Calu3 (cell line): ENCODE results near the gene RERE. TPM values are rescaled to one million over a fixed set of nuclear protein-coding genes. Genes with fewer than 3 reads are reported as not detected.

Experiments used
- BruUV-seq: library from RNA; stranded (reverse); fragments of 400-500 nt; replicated peaks from 2 replicates; lab custom pipeline; 2021; lab: Mats Ljungman, UMichigan
- CTCF ChIA-PET: fragments of 300-600 bp; sonication (Branson Sonifier 250); formaldehyde crosslinking; loops from one replicate; lab custom pipeline; 2022; ENCODE audit warnings: antibody characterized with exemption; lab: Charles Lee
- DNase-seq: peaks from one replicate; pipeline ENCODE4 v3.0.0; 2022
- H3K27ac Mint-ChIP-seq: one replicate; pipeline ENCODE4 v1.8.0; 2022; ENCODE audit warnings: mixed read lengths; ENCODE audit not compliant: unreplicated experiment
- H3K27me3 Mint-ChIP-seq: one replicate; pipeline ENCODE4 v1.8.0; 2022; ENCODE audit warnings: mixed read lengths; ENCODE audit not compliant: unreplicated experiment
- H3K36me3 Mint-ChIP-seq: one replicate; pipeline ENCODE4 v1.8.0; 2022; ENCODE audit warnings: mild to moderate bottlenecking, moderate library complexity, mixed read lengths; ENCODE audit not compliant: insufficient read depth, unreplicated experiment
- H3K4me1 Mint-ChIP-seq: one replicate; pipeline ENCODE4 v1.8.0; 2022; ENCODE audit warnings: mild to moderate bottlenecking, low read depth, mixed read lengths; ENCODE audit not compliant: unreplicated experiment
- H3K4me3 Mint-ChIP-seq: one replicate; pipeline ENCODE4 v1.8.0; 2022; ENCODE audit warnings: mild to moderate bottlenecking, low read depth, moderate library complexity, mixed read lengths; ENCODE audit not compliant: unreplicated experiment
- H3K9me3 Mint-ChIP-seq: one replicate; pipeline ENCODE4 v1.8.0; 2022; ENCODE audit warnings: low read depth, mixed read lengths; ENCODE audit not compliant: unreplicated experiment
- CTCF ChIP-seq: fragments of 200-600 bp; IDR thresholded peaks from one replicate; pipeline ENCODE4 v1.8.0; 2022; ENCODE audit warnings: antibody characterized with exemption; ENCODE audit not compliant: unreplicated experiment
- intact Hi-C: fragments of 100-400 bp; cut with micrococcal nuclease; formaldehyde crosslinking; loops from one replicate; pipeline ENCODE4 v1.10.0; 2022; ENCODE audit not compliant: unreplicated experiment
- total RNA-seq: library from RNA; stranded (reverse); gene quantifications from 2 replicates; pipeline ENCODE4 v1.2.3, GENCODE V29; 2022

The RERE gene
- total RNA-seq, 1 experiment from 2014 or later = 45.9 TPM

- H3K36me3 Mint-ChIP-seq = no peaks in the 10 kb centered on the region
- DNase-seq = no peak
- no peaks in the 10 kb centered on the region for H3K27me3 Mint-ChIP-seq
- CTCF ChIA-PET = no interaction called here
- no TSS peak for BruUV-seq
- no peak for TF ChIP-seq CTCF
- no peak overlapping the region for H3K4me3 Mint-ChIP-seq
- no peaks in the 10 kb centered on the region for H3K9me3 Mint-ChIP-seq
- H3K4me1 Mint-ChIP-seq = no peaks in the 10 kb centered on the region
- intact Hi-C loops = no loop called here
- H3K27ac Mint-ChIP-seq = no peak overlapping the region
Measured at GRCh38 chr1:8776104-8776503, 41.3 kb downstream of the RERE start.

GRCh38 chr1:8767006-8767405, 50.4 kb downstream of the RERE start:
- Mint-ChIP-seq H3K27me3 (no peaks in the 10 kb centered on the region), H3K9me3 (no peaks in the 10 kb centered on the region), H3K36me3 (no peaks in the 10 kb centered on the region), H3K27ac (no peak overlapping the region), H3K4me1 (no peaks in the 10 kb centered on the region), H3K4me3 (no peak overlapping the region)
- CTCF ChIA-PET = no interaction called here
- BruUV-seq = no TSS peak
- TF ChIP-seq CTCF = no peak
- intact Hi-C loops = no loop called here
- DNase-seq = no peak

- no peaks in the 10 kb centered on the region for H3K27me3 Mint-ChIP-seq
- H3K36me3 Mint-ChIP-seq = no peaks in the 10 kb centered on the region
- DNase-seq = no peak
- no peak overlapping the region for H3K4me3 Mint-ChIP-seq
- TF ChIP-seq CTCF = no peak
- intact Hi-C loops = no loop called here
- BruUV-seq = no TSS peak
- H3K9me3 Mint-ChIP-seq = no peaks in the 10 kb centered on the region
- no peaks in the 10 kb centered on the region for H3K4me1 Mint-ChIP-seq
- H3K27ac Mint-ChIP-seq = no peak overlapping the region
- CTCF ChIA-PET = no interaction called here
Measured at GRCh38 chr1:8765198-8765597, 52.2 kb downstream of the RERE start.

GRCh38 chr1:8764293-8764937, 53.0 kb downstream of the RERE start:
- H3K27ac Mint-ChIP-seq = no peak overlapping the region
- no peak for TF ChIP-seq CTCF
- H3K4me1 Mint-ChIP-seq = no peaks in the 10 kb centered on the region
- intact Hi-C loops = no loop called here
- no peaks in the 10 kb centered on the region for H3K36me3 Mint-ChIP-seq
- H3K4me3 Mint-ChIP-seq = no peak overlapping the region
- BruUV-seq = no TSS peak
- no peak for DNase-seq
- H3K9me3 Mint-ChIP-seq = no peaks in the 10 kb centered on the region
- CTCF ChIA-PET = no interaction called here
- no peaks in the 10 kb centered on the region for H3K27me3 Mint-ChIP-seq
